Fibroblast of lung (primary cell): ENCODE results near the gene TRIM71. TPM values are rescaled to one million over a fixed set of nuclear protein-coding genes. Genes with fewer than 3 reads are reported as not detected.
"Not testable (repeated sequence)": the region's sequence is repeated elsewhere in the genome, so short reads cannot be mapped to it uniquely, and the experiment has no call there.

Source experiments
- DNase-seq, 2 donors: peaks; one replicate each; pipeline versions ENCODE4 v3.0.0 to v3.0.0-alpha.2; 2010; ENCODE audit warnings: low read depth in 2 of 2
- H2AFZ ChIP-seq: 2 replicates; pipeline ENCODE4 v1.5.1; 2012; ENCODE audit warnings: low read length, control low read depth, inconsistent platforms
- H3K27ac ChIP-seq: 2 replicates; pipeline ENCODE4 v1.5.1; 2011; ENCODE audit warnings: low read length, control low read depth; ENCODE audit not compliant: insufficient read depth
- H3K27me3 ChIP-seq: 2 replicates; pipeline ENCODE4 v1.5.1; 2011; ENCODE audit warnings: mild to moderate bottlenecking, low read length; ENCODE audit not compliant: control insufficient read depth, insufficient read depth
- H3K36me3 ChIP-seq: 2 replicates; pipeline ENCODE4 v1.5.1; 2011; ENCODE audit warnings: low read length; ENCODE audit not compliant: control insufficient read depth, insufficient read depth
- H3K4me1 ChIP-seq: 2 replicates; pipeline ENCODE4 v1.5.1; 2011; ENCODE audit warnings: low read length; ENCODE audit not compliant: control insufficient read depth, insufficient read depth; ENCODE audit errors: extremely low read depth
- H3K4me2 ChIP-seq: 2 replicates; pipeline ENCODE4 v1.5.1; 2011; ENCODE audit warnings: low read length, control low read depth; ENCODE audit not compliant: insufficient read depth; ENCODE audit errors: extremely low read depth
- H3K4me3 ChIP-seq, 4 experiments: fragments of 200-600 bp in 1 of 4; sonication (generic) in 1 of 4; replicated peaks in 1 of 4; 2 replicates each; pipeline ENCODE4 v1.5.1; 2011 to 2016; ENCODE audit warnings: low read length in 4 of 4, low read depth in 3 of 4, mild to moderate bottlenecking in 3 of 4, control low read depth in 2 of 4, inconsistent platforms in 1 of 4, mixed read lengths in 1 of 4; ENCODE audit not compliant: insufficient read depth in 1 of 4; ENCODE audit errors: control extremely low read depth in 1 of 4
- H3K79me2 ChIP-seq: 2 replicates; pipeline ENCODE4 v1.5.1; 2012; ENCODE audit warnings: mild to moderate bottlenecking, low read length, inconsistent platforms; ENCODE audit not compliant: control insufficient read depth, insufficient read depth
- H3K9ac ChIP-seq: 2 replicates; pipeline ENCODE4 v1.5.1; 2011; ENCODE audit warnings: mild to moderate bottlenecking, low read length, control low read depth; ENCODE audit not compliant: insufficient read depth
- H3K9me3 ChIP-seq: 2 replicates; pipeline ENCODE4 v1.5.1; 2012; ENCODE audit warnings: low read depth, low read length; ENCODE audit not compliant: control insufficient read depth, insufficient read depth
- H4K20me1 ChIP-seq: 2 replicates; pipeline ENCODE4 v1.5.1; 2011; ENCODE audit warnings: low read length; ENCODE audit not compliant: control insufficient read depth, insufficient read depth; ENCODE audit errors: extremely low read depth
- CTCF ChIP-seq, 2 donors: IDR thresholded peaks in 1 of 2; conservative IDR thresholded peaks in 1 of 2; 1 replicate in 1 of 2; 2 replicates in 1 of 2; pipeline ENCODE4 v1.5.1; 2011 to 2012; ENCODE audit warnings: low read length in 2 of 2, control low read depth in 1 of 2, inconsistent platforms in 1 of 2, low read depth in 1 of 2, mild to moderate bottlenecking in 1 of 2
- EZH2 ChIP-seq: IDR thresholded peaks from 2 replicates; pipeline ENCODE4 v1.5.1; 2012; ENCODE audit warnings: low read length, control low read depth, mild to moderate bottlenecking; ENCODE audit errors: missing control alignments
- polyA plus RNA-seq, 2 donors: library from polyadenylated mRNA; depleted of rRNA in 1 of 2; stranded (reverse) in 1 of 2; unstranded in 1 of 2; fragments of >200 nt; gene quantifications; 2 replicates each; pipeline ENCODE4 v1.2.1, GENCODE V29; 2011 to 2012; ENCODE audit warnings: missing spikeins in 1 of 2
- total RNA-seq: library from RNA; depleted of rRNA; stranded (reverse); fragments of >200 nt; gene quantifications from 2 replicates; pipeline ENCODE4 v1.2.1, GENCODE V29; 2014

Gene TRIM71
- total and polyA plus RNA-seq, 2 donors (not counting 1 experiment from before 2014, with no cell fraction given), result under 0.01 to 0.02 TPM

- Histone ChIP-seq H3K4me1 (no peaks in the 10 kb centered on the region), H3K4me3 (no peak overlapping the region), H3K9ac (no peak overlapping the region), H3K36me3 (no peaks in the 10 kb centered on the region), H3K4me2 (no peak overlapping the region), H3K27ac (no peak overlapping the region), H3K79me2 (no peaks in the 10 kb centered on the region), H2AFZ (no peak overlapping the region), H4K20me1 (no peaks in the 10 kb centered on the region), H3K27me3 (peaks cover 4% of the 10 kb centered on the region), H3K9me3 (no peaks in the 10 kb centered on the region)
- no peak for TF ChIP-seq CTCF (conservative IDR thresholded peaks at IDR 0.05 in 1 of 2, IDR thresholded peaks at IDR 0.05 in 1 of 2; ENCODE audit: low read depth in 1 of 2, low read length in 2 of 2)
- TF ChIP-seq EZH2, result no peak
- no peak for DNase-seq
Measured at GRCh38 chr3:32797776-32798175, 20.0 kb upstream of the TRIM71 start.

GRCh38 chr3:32801440-32801839 lies 16.4 kb upstream of the TRIM71 start:
- H3K36me3 ChIP-seq, H3K79me2 ChIP-seq, H3K9ac ChIP-seq, H4K20me1 ChIP-seq, H2AFZ ChIP-seq, H3K27ac ChIP-seq, H3K4me1 ChIP-seq, H3K9me3 ChIP-seq, DNase-seq, H3K4me3 ChIP-seq, H3K27me3 ChIP-seq, H3K4me2 ChIP-seq: not testable (repeated sequence)

GRCh38 chr3:32813180-32813579 lies 4.6 kb upstream of the TRIM71 start:
- Histone ChIP-seq H3K4me2 (no peak overlapping the region), H3K27me3 (peaks cover 24% of the 10 kb centered on the region), H3K9ac (no peak overlapping the region), H3K4me3 (no peak overlapping the region), H3K27ac (no peak overlapping the region), H3K9me3 (no peaks in the 10 kb centered on the region), H2AFZ (no peak overlapping the region), H3K79me2 (no peaks in the 10 kb centered on the region), H3K36me3 (no peaks in the 10 kb centered on the region), H3K4me1 (no peaks in the 10 kb centered on the region), H4K20me1 (no peaks in the 10 kb centered on the region)
- no peak for DNase-seq
- TF ChIP-seq CTCF (conservative IDR thresholded peaks at IDR 0.05 in 1 of 2, IDR thresholded peaks at IDR 0.05 in 1 of 2; ENCODE audit: low read depth in 1 of 2, low read length in 2 of 2) (no peak), EZH2 (no peak)
